HEK293 (cell line): Measurements from ENCODE around the gene CCNG2.

ENCODE experiments used
- CTCF ChIA-PET: fragments of 350-600 bp; formaldehyde crosslinking; extraction: SDS; loops from one replicate; lab custom pipeline; 2021; ENCODE audit warnings: antibody characterized with exemption; lab: Yijun Ruan, JAX
- POLR2A ChIA-PET: fragments of 300-600 bp; formaldehyde crosslinking; extraction: SDS; loops from one replicate; lab custom pipeline; 2020; ENCODE audit warnings: antibody characterized with exemption, inconsistent platforms; lab: Yijun Ruan, JAX
- H3K27ac ChIP-seq: fragments of 200-500 bp; sonication (Bioruptor generic); 2 replicates; pipeline ENCODE4 v1.5.1; 2014; ENCODE audit warnings: low read depth, low read length, control low read depth, inconsistent platforms; ENCODE audit errors: extremely low read depth
- H3K36me3 ChIP-seq, 2 experiments: fragments of 200-500 bp in 1 of 2; sonication (Bioruptor generic) in 1 of 2; 1 replicate in 1 of 2; 2 replicates in 1 of 2; pipeline ENCODE4 v1.5.1; 2014 to 2017; ENCODE audit warnings: inconsistent platforms in 2 of 2, low read length in 2 of 2; ENCODE audit not compliant: control insufficient read depth in 2 of 2, insufficient read depth in 1 of 2
- H3K4me1 ChIP-seq: fragments of 200-500 bp; sonication (Bioruptor generic); 2 replicates; pipeline ENCODE4 v1.5.1; 2014; ENCODE audit warnings: mild to moderate bottlenecking, low read length, inconsistent platforms; ENCODE audit not compliant: control insufficient read depth, insufficient read depth
- H3K4me3 ChIP-seq: 2 replicates; pipeline ENCODE4 v1.5.1; 2011; ENCODE audit warnings: low read depth, mild to moderate bottlenecking, control low read depth, low read length, moderate library complexity
- H3K9me3 ChIP-seq: fragments of 200-500 bp; sonication (Bioruptor generic); 2 replicates; pipeline ENCODE4 v1.5.1; 2014; ENCODE audit warnings: low read depth, low read length, inconsistent platforms; ENCODE audit not compliant: control insufficient read depth, insufficient read depth
- BCL11B ChIP-seq: fragments of 450-650 bp; formaldehyde crosslinking; IDR thresholded peaks from 2 replicates; pipeline ENCODE4 v1.5.1; 2016; ENCODE audit warnings: low read depth, missing biosample characterization, missing genetic modification characterization
- HOXC10 ChIP-seq: sonication (generic); formaldehyde crosslinking; IDR thresholded peaks from 2 replicates; pipeline ENCODE4 v1.8.1; 2023; ENCODE audit warnings: mild to moderate bottlenecking, missing genetic modification reagents
- KLF1 ChIP-seq: fragments of 450-650 bp; formaldehyde crosslinking; IDR thresholded peaks from 2 replicates; pipeline ENCODE4 v1.5.1; 2016; ENCODE audit warnings: missing biosample characterization, missing genetic modification characterization
- MZF1 ChIP-seq: fragments of 450-650 bp; formaldehyde crosslinking; IDR thresholded peaks from 2 replicates; pipeline ENCODE4 v1.5.1; 2017; ENCODE audit warnings: missing biosample characterization, missing genetic modification characterization, borderline replicate concordance
- REPIN1 ChIP-seq: fragments of 450-650 bp; formaldehyde crosslinking; IDR thresholded peaks from 2 replicates; pipeline ENCODE4 v1.5.1; 2017; ENCODE audit warnings: missing biosample characterization, missing genetic modification characterization, low read depth
- ZBTB48 ChIP-seq: fragments of 450-650 bp; formaldehyde crosslinking; IDR thresholded peaks from 2 replicates; pipeline ENCODE4 v1.5.1; 2016; ENCODE audit warnings: missing biosample characterization, missing genetic modification characterization
- ZNF146 ChIP-seq: fragments of 450-650 bp; formaldehyde crosslinking; IDR thresholded peaks from 2 replicates; pipeline ENCODE4 v1.5.1; 2016; ENCODE audit warnings: missing biosample characterization, missing genetic modification characterization
- ZNF211 ChIP-seq: fragments of 450-650 bp; formaldehyde crosslinking; IDR thresholded peaks from 2 replicates; pipeline ENCODE4 v1.5.1; 2016; ENCODE audit warnings: low read depth, missing biosample characterization, missing genetic modification characterization
- ZNF311 ChIP-seq: fragments of 450-650 bp; formaldehyde crosslinking; IDR thresholded peaks from 2 replicates; pipeline ENCODE4 v1.5.1; 2017; ENCODE audit warnings: missing biosample characterization, missing genetic modification characterization, borderline replicate concordance
- ZNF335 ChIP-seq: fragments of 450-650 bp; formaldehyde crosslinking; conservative IDR thresholded peaks from 2 replicates; pipeline ENCODE4 v1.5.1; 2016; ENCODE audit warnings: missing biosample characterization, missing genetic modification characterization
- ZNF354C ChIP-seq: fragments of 450-650 bp; formaldehyde crosslinking; IDR thresholded peaks from 2 replicates; pipeline ENCODE4 v1.5.1; 2016; ENCODE audit warnings: missing biosample characterization, missing genetic modification characterization, low read depth, borderline replicate concordance
- ZNF394 ChIP-seq: fragments of 450-650 bp; formaldehyde crosslinking; IDR thresholded peaks from 2 replicates; pipeline ENCODE4 v1.5.1; 2016; ENCODE audit warnings: missing biosample characterization, missing genetic modification characterization, mild to moderate bottlenecking, moderate library complexity, borderline replicate concordance
- ZNF560 ChIP-seq: fragments of 450-650 bp; formaldehyde crosslinking; IDR thresholded peaks from 2 replicates; pipeline ENCODE4 v1.5.1; 2017; ENCODE audit warnings: missing biosample characterization, missing genetic modification characterization, borderline replicate concordance
- ZNF610 ChIP-seq: fragments of 450-650 bp; formaldehyde crosslinking; IDR thresholded peaks from 2 replicates; pipeline ENCODE4 v1.5.1; 2016; ENCODE audit warnings: missing biosample characterization, missing genetic modification characterization, borderline replicate concordance
- ZNF670 ChIP-seq: fragments of 450-650 bp; formaldehyde crosslinking; IDR thresholded peaks from 2 replicates; pipeline ENCODE4 v1.5.1; 2016; ENCODE audit warnings: missing biosample characterization, missing genetic modification characterization, low read depth
- TF ChIP-seq, protein P1 (sequence below): fragments of 450-650 bp; formaldehyde crosslinking; IDR thresholded peaks from 2 replicates; pipeline ENCODE4 v1.5.1; 2017; ENCODE audit warnings: missing biosample characterization, missing genetic modification characterization
- TF ChIP-seq, protein P2 (sequence below): fragments of 450-650 bp; formaldehyde crosslinking; IDR thresholded peaks from 2 replicates; pipeline ENCODE4 v1.5.1; 2017; ENCODE audit warnings: missing biosample characterization, missing genetic modification characterization
- TF ChIP-seq, protein P3 (sequence below): fragments of 450-650 bp; formaldehyde crosslinking; IDR thresholded peaks from 2 replicates; pipeline ENCODE4 v1.5.1; 2016; ENCODE audit warnings: missing biosample characterization, missing genetic modification characterization
- TF ChIP-seq, protein P4 (sequence below): fragments of 450-650 bp; formaldehyde crosslinking; IDR thresholded peaks from 2 replicates; pipeline ENCODE4 v1.5.1; 2016; ENCODE audit warnings: missing biosample characterization, missing genetic modification characterization, borderline replicate concordance

The CCNG2 gene

DNA sequence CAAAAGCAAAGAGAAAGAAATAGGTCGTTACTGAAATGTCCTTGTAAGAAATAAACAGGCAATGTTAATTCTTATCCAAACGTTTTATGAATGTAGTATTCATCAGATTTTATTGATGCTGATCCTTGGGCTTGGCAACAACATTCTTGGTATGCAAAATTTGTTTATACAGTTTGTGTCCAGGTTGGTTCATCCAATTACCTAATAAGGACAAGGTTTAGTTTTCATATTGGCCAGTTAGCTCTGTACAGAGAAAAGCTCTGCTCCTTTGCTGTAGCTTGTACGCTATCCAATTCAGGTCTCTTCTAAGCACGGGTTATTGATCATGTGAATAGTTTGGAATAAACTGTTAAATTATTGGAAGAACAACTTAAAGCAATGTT lies 14.4 kb upstream of the CCNG2 start:
- Histone ChIP-seq H3K4me1 (no peaks in the 10 kb centered on the region), H3K4me3 (no peak overlapping the region), H3K27ac (no peak overlapping the region), H3K36me3 (no peaks in the 10 kb centered on the region)
- POLR2A ChIA-PET = no interaction called here
- TF ChIP-seq ZNF146 (tag by site-specific recombination) = no peak
- TF ChIP-seq, protein P1, sequence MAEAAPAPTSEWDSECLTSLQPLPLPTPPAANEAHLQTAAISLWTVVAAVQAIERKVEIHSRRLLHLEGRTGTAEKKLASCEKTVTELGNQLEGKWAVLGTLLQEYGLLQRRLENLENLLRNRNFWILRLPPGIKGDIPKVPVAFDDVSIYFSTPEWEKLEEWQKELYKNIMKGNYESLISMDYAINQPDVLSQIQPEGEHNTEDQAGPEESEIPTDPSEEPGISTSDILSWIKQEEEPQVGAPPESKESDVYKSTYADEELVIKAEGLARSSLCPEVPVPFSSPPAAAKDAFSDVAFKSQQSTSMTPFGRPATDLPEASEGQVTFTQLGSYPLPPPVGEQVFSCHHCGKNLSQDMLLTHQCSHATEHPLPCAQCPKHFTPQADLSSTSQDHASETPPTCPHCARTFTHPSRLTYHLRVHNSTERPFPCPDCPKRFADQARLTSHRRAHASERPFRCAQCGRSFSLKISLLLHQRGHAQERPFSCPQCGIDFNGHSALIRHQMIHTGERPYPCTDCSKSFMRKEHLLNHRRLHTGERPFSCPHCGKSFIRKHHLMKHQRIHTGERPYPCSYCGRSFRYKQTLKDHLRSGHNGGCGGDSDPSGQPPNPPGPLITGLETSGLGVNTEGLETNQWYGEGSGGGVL (tag by site-specific recombination) = no peak
- no peak for TF ChIP-seq KLF1 (tag by site-specific recombination)
- no peak for TF ChIP-seq HOXC10
- TF ChIP-seq ZBTB48 (tag by site-specific recombination) = no peak
- TF ChIP-seq BCL11B (tag by site-specific recombination) = no peak
- TF ChIP-seq, all 188 proteins: peak for 0
- CTCF ChIA-PET = no interaction called here
- no peaks in the 10 kb centered on the region for H3K9me3 ChIP-seq

DNA sequence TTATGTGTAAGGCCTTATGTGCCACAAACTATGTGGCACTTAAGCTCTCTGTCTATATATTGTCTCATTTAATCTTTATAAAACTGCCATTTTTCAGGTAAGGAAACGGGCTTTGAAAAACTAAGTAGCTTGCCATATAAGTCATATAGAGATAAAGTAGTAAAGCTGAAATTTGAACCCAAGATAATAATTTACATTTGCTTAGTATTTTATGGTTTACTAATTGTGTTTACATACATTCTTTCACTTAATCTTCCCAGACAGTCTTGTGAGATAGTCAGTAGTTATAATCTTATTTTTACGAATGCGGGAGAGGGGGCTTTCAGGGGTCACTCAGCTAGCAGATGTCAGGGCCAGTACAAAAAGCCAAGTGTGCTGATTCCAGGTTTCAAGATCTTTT lies 13.9 kb upstream of the CCNG2 start:
- H3K4me1 ChIP-seq = no peaks in the 10 kb centered on the region
- CTCF ChIA-PET = no interaction called here
- no peak for TF ChIP-seq ZNF394 (tag by site-specific recombination)
- TF ChIP-seq MZF1 (tag by site-specific recombination) = no peak
- no peak for TF ChIP-seq ZNF610 (tag by site-specific recombination)
- TF ChIP-seq ZNF211 (tag by site-specific recombination) = no peak
- no peak for TF ChIP-seq ZNF335
- TF ChIP-seq, protein P2, sequence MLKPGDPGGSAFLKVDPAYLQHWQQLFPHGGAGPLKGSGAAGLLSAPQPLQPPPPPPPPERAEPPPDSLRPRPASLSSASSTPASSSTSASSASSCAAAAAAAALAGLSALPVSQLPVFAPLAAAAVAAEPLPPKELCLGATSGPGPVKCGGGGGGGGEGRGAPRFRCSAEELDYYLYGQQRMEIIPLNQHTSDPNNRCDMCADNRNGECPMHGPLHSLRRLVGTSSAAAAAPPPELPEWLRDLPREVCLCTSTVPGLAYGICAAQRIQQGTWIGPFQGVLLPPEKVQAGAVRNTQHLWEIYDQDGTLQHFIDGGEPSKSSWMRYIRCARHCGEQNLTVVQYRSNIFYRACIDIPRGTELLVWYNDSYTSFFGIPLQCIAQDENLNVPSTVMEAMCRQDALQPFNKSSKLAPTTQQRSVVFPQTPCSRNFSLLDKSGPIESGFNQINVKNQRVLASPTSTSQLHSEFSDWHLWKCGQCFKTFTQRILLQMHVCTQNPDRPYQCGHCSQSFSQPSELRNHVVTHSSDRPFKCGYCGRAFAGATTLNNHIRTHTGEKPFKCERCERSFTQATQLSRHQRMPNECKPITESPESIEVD (tag by site-specific recombination) = 0 out of 2 replicates have a peak, but pooled peaks have one; percentile 24
- TF ChIP-seq, all 188 proteins: peak for 1
- Histone ChIP-seq H3K9me3 (no peaks in the 10 kb centered on the region), H3K4me3 (no peak overlapping the region), H3K27ac (no peak overlapping the region), H3K36me3 (no peaks in the 10 kb centered on the region)
- POLR2A ChIA-PET = no interaction called here

DNA sequence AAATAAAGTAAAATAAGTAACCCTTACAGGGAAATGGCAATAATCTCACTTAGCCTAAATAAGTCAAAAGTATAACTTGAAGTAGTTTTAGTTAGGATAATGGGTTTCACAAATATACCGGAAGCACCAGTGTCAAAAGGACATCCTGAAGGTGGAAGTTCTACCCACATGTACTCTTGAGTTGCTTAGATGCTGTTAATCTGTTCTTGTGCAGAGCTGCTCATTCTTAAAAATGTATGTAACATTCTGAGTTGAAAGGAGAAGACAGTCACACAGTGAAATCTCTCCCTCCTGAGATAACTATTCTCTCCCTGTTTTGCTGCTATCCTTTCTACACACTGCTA lies 11.2 kb upstream of the CCNG2 start:
- no peaks in the 10 kb centered on the region for H3K9me3 ChIP-seq
- no peaks in the 10 kb centered on the region for H3K4me1 ChIP-seq
- POLR2A ChIA-PET = interaction anchor here (1.4 kb wide), 1 partner anchor 12 kb away, joined by 3 read pairs; no protein-coding TSS in a partner anchor
- no peaks in the 10 kb centered on the region for H3K36me3 ChIP-seq
- TF ChIP-seq ZNF560 (tag by site-specific recombination) (no peak), ZNF670 (tag by site-specific recombination) (no peak), ZNF311 (tag by site-specific recombination) (no peak), REPIN1 (tag by site-specific recombination) (no peak), ZNF354C (no peak)
- TF ChIP-seq, protein P3, sequence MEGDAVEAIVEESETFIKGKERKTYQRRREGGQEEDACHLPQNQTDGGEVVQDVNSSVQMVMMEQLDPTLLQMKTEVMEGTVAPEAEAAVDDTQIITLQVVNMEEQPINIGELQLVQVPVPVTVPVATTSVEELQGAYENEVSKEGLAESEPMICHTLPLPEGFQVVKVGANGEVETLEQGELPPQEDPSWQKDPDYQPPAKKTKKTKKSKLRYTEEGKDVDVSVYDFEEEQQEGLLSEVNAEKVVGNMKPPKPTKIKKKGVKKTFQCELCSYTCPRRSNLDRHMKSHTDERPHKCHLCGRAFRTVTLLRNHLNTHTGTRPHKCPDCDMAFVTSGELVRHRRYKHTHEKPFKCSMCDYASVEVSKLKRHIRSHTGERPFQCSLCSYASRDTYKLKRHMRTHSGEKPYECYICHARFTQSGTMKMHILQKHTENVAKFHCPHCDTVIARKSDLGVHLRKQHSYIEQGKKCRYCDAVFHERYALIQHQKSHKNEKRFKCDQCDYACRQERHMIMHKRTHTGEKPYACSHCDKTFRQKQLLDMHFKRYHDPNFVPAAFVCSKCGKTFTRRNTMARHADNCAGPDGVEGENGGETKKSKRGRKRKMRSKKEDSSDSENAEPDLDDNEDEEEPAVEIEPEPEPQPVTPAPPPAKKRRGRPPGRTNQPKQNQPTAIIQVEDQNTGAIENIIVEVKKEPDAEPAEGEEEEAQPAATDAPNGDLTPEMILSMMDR (tag by site-specific recombination) = no peak
- TF ChIP-seq, protein P4, sequence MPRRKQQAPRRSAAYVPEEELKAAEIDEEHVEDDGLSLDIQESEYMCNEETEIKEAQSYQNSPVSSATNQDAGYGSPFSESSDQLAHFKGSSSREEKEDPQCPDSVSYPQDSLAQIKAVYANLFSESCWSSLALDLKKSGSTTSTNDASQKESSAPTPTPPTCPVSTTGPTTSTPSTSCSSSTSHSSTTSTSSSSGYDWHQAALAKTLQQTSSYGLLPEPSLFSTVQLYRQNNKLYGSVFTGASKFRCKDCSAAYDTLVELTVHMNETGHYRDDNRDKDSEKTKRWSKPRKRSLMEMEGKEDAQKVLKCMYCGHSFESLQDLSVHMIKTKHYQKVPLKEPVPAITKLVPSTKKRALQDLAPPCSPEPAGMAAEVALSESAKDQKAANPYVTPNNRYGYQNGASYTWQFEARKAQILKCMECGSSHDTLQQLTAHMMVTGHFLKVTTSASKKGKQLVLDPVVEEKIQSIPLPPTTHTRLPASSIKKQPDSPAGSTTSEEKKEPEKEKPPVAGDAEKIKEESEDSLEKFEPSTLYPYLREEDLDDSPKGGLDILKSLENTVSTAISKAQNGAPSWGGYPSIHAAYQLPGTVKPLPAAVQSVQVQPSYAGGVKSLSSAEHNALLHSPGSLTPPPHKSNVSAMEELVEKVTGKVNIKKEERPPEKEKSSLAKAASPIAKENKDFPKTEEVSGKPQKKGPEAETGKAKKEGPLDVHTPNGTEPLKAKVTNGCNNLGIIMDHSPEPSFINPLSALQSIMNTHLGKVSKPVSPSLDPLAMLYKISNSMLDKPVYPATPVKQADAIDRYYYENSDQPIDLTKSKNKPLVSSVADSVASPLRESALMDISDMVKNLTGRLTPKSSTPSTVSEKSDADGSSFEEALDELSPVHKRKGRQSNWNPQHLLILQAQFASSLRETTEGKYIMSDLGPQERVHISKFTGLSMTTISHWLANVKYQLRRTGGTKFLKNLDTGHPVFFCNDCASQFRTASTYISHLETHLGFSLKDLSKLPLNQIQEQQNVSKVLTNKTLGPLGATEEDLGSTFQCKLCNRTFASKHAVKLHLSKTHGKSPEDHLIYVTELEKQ (tag by site-specific recombination) = no peak
- H3K4me3 ChIP-seq = no peak overlapping the region
- H3K27ac ChIP-seq = no peak overlapping the region
- CTCF ChIA-PET = interaction anchor here (1.5 kb wide), 1 partner anchor 58 kb away, joined by 3 read pairs; no protein-coding TSS in a partner anchor
